ENCODE measurements around the gene IRS2. TPM values are rescaled to one million over a fixed set of nuclear protein-coding genes. Genes with fewer than 3 reads are reported as not detected.

The IRS2 gene
- total RNA-seq, 2 donors from 2014 or later: 15.9 to 25.1 TPM

DNA sequence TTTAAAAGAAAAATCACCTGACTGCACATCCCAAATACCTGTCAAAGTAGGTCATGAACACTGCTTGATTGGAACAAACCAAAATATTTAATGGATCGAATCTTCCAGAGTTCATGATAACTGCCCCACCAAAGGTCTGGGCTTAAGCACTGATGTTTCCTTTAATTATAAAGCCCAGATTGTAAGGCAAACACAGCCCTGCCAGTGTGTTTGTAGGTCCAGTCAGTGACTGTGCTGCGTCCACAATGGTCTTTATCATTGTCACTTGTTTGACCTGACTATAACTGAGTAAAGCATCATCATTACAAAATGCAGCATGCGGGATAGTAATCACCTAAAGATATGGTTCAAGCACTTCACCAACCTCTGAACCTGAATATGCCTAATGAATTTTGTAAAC is 63.3 kb downstream of the IRS2 start:
- intact Hi-C loops (cut with DNase I): no loop called here
- DNase-seq (ENCODE audit: low spot score): no peak

DNA sequence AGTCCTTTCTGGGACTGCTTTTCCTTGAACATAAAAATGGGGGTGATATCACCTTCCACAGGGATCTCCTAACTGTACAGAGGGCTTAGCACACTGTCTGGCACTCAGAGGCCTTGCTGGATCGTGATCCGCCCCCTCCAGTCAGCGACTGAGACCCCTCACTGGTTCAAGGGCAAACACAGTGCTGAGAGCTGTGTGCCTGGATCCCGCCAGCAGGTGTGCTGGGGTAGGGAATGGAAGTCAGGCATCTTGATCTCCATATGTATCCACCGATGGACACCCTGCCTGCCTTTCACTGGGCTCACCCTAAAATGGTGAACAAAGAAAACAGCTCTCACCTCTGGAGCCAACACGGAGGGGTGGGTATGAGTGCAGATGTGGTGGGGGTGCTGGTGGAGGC is 64.3 kb downstream of the IRS2 start:
- no peak for DNase-seq (ENCODE audit: low spot score)
- intact Hi-C loops (cut with DNase I): no loop called here

DNA sequence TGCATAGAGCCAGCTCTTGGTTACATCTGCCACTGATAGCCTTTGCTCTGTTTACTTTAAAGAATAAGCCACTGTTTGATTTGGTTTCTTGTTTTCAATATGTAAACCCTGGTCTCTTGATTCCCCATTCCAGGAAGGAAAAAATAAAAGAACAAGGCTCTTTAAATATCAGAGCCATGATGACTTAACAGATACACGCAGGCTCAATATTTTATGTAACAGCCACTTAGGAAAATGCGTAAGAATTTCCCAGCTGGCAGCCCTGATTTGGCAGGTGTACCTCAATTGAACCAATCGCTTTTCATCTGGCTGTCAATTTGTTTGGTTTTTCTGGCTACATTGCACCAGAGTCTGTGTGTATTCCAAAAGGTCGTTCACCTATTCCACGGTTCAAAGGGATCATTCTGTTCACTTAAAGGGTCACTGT is 65.6 kb downstream of the IRS2 start:
- intact Hi-C loops (cut with DNase I): loop anchor here in 1 of 2 donors (1.0 kb wide), 2 partner anchors 16 kb away; no protein-coding TSS in a partner anchor
- DNase-seq (ENCODE audit: low spot score): no peak

DNA sequence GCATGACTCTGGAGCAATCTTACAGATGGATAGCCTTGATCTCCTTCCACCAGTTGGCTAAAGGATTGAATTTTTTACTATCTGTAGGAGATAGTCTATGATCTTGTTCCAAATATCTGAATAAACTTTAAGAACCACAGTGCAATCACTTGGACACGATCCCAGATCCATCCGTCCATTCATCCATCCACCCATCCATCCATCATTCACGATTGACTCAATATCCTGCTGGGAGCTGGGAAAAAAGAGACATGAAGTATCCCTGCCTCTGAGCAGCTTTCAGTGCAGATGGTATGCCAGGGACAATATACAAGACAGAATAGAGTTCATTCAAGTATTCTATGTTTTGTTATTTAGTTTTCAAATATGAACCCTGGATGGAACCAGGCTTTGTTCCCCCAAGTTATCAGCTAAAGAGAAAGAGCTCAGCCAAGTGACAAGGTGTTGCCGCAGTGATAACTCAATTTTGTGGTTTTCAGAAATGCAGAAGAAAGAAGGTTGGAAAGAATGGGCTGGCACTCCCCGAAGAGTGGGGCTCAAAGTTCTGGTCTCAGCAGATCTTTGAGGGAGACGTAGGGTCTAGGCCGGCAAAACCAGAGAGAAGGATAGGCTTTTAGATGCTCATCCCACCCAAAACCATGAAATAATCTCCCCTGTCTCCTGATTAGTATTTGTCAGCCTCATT is 66.3 kb downstream of the IRS2 start:
- DNase-seq (ENCODE audit: low spot score): no peak
- intact Hi-C loops (cut with DNase I): loop anchor here in 1 of 2 donors (1.0 kb wide), 2 partner anchors 16 kb away; no protein-coding TSS in a partner anchor

DNA sequence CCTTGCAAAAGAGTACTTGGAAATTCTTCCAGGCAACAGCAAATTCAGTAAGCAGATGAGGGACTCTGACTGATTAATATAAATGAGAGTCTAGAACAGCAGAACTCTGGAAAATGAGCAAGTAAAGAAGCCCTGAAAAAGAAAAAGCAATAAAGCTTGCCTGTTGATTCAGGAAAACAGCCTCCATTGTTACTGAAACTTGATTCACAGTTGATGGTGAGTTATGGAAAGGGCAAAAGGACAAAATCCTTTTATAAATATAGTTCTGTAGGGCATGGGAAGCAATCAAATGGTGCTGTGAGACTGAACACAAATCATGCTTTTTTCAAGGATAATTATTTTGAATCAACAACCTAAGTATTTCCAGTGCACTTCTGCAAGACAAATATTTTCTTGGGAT is 67.7 kb downstream of the IRS2 start:
- intact Hi-C loops (cut with DNase I): no loop called here
- DNase-seq (ENCODE audit: low spot score): no peak

DNA sequence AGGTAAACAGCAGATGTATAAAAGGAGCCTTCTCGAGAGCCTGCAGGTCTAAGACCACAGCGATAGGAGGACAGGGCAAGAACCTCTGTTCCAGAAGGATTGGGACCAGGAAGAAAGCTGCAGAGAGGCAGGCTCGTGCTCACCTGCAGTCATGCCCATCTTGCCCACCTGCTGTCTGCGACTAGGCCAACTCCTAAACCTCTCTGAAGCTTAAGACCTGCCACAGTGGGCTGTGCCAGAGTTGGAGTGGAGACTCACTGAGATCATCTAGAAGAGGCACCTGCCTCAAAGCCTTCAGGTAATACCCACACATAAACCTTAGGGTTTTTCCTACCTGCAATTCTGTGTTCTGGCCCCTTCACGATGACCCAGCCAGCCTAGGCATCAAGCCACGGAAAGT is 68.7 kb downstream of the IRS2 start:
- intact Hi-C loops (cut with DNase I): no loop called here
- DNase-seq (ENCODE audit: low spot score): no peak

DNA sequence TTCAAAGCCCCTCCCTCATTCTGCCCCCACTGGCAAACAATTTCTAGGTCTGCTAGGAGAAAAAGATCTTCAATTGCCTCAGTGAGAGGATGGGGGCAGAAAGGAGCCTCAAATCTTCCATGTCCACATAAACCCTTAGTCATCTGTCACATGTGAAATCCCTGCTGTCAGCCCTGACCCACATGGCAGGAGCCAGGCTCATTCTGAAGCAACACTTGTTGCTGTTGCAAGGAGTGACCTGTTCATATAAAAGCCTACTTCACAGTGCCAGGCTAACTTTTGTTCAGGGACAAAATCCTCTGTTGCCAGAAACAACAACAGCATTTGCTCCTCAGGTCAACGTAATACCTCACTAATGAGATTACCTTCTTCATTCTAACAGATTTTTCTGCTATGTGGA is 70.5 kb downstream of the IRS2 start:
- no peak for DNase-seq (ENCODE audit: low spot score)
- intact Hi-C loops (cut with DNase I): no loop called here

DNA sequence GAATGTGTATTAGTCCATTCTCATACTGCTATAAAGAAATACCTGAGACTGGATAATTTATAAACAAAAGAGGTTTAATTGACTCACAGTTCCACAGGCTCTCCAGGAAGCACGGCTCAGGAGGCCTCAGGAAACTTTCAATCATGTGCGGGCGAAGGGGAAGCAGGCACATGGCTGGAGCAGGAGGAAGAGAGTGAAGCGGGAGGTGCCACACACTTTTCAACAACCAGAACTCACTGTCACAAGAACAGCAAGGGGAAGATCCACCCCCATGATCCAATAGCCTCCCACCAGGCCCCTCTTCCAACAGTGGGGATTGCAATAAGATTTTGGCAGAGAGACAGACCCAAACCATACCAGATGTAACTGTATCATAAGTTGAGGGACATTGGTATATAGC is 72.7 kb downstream of the IRS2 start:
- intact Hi-C loops (cut with DNase I): no loop called here
- no peak for DNase-seq (ENCODE audit: low spot score)

DNA sequence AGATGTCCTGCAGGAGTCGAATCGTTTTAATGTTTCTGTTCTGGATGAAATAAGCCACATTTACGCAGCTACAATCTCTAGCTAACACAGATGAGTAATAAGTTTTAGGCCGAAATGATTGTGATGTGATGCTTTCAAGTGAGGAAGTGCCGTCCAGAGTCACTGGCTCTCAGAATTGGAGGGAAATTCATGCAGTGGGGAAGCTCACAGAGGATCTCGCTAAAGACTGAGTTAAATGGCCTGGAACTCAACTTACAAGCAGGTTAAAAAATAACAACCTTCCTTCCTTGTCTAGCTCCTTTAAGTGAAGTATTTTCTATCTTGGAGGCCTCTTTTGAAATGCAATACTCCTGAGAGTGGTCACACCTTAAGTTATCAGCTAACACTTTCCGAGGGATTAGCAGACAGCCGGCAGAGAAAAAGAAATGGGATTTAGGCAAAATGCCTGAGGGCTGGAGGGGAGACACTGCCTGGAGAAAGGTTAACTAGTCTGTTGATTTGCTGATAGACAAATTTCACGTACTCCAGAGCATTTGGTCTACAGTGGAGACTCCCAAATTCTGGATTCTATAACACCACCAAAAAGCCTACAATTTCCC is 74.2 kb downstream of the IRS2 start:
- no peak for DNase-seq (ENCODE audit: low spot score)
- intact Hi-C loops (cut with DNase I): no loop called here

DNA sequence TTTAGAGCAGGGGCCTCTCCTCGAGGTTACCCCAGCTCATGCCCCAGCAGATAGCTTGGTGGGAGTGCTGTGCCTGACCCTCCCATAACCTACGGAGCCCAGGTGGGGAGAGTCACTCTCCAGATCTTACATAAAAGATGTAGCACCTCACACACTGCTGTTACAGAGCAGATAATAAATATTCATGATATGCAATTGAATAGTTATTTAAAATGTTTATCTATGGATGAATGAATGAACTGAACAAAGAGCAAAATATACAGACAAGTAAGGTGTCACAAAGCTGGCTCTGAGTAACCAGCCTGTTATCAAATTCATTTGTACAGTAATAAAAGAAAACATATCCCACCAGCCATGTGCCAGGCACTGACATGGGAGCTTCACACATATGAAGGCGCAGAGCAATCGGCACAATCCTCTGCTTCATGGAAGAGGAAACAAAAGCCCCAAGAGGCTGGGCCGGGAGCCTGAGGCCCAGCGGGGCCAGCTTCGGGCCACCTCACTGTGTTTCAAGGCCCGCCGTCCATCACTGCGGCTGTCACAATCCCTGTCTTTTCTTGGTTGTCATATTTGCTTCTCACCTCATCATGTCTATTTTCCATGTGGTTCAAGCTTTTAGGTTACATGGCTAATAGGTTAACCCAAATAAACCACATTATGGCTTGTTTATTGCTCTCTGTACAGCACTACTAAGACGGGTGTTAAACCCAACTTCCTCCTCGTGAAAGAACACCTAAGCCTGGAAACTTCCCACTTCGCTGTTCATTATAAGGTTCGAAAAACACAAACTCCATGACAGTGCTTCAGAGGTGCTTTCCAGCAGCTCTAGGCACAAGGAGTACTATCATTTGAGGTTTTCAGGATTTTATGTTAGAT is 78.4 kb downstream of the IRS2 start:
- intact Hi-C loops (cut with DNase I): no loop called here
- no peak for DNase-seq (ENCODE audit: low spot score)

DNA sequence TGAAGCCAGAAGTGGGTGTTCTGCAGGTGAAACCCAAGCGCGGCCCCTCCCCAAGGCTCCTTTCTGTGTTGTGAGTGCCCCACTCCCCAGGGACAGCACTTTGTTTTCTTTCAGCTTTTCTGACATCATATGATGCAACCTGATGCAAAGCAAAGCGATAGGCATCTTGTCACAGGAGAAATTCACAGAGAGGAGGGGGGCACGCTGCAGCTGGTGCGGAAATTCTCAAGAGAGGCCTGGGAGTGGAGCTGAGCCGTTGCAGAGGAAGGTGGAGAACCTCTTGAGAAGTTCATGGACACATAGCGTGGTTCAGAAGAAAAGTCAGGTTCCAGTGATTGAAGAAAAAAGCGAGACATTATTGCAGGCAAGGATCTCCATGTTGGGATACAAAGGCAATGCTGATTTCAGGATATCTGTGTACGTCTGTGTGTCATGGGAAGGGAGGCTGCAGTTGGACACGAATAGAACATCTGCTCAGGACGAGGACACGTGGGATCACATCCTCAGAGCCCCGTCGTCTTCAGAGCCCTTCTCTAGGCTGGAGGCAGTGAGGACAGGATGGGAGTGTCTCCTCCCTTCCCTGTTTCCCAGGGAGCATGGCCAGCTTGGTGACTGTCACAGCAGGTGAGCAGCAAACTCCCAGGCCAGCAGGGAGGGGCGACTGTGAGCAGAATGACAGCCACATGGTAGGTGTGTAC is 79.2 kb downstream of the IRS2 start:
- no peak for DNase-seq (ENCODE audit: low spot score)
- intact Hi-C loops (cut with DNase I): no loop called here

DNA sequence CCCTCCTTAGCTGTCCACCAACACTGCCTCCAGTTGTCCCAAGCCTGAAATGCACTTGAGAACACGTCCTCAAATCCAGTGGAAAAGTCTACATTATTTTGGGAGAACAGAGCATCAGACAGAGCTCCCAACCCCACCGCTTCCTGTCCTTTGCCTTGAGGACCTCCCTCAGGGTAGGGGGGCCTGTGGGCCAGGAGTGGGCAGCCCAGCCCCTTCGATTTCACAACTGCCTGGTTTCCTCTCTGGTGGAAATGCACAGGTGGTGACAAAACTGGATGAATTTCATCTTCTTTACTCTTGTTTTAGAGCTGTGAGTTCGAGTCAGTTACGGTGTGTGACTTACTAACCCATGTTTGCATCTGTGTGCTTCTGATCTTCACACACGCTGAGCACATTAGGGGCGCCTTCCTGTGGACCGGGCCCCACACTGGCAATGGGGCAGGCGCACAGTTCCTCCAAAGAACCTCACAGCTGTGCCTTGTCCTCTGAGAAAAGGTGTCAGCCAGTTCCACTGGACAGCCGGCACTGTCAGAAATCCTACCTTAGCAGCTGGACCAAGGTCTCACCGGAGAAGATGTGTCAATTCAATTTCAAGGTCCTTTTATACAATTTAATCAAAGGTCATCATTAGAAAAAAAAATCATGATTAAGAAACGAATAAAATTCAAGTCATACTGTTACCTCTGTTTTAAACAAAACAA is 80.2 kb downstream of the IRS2 start:
- no peak for DNase-seq (ENCODE audit: low spot score)
- intact Hi-C loops (cut with DNase I): no loop called here

DNA sequence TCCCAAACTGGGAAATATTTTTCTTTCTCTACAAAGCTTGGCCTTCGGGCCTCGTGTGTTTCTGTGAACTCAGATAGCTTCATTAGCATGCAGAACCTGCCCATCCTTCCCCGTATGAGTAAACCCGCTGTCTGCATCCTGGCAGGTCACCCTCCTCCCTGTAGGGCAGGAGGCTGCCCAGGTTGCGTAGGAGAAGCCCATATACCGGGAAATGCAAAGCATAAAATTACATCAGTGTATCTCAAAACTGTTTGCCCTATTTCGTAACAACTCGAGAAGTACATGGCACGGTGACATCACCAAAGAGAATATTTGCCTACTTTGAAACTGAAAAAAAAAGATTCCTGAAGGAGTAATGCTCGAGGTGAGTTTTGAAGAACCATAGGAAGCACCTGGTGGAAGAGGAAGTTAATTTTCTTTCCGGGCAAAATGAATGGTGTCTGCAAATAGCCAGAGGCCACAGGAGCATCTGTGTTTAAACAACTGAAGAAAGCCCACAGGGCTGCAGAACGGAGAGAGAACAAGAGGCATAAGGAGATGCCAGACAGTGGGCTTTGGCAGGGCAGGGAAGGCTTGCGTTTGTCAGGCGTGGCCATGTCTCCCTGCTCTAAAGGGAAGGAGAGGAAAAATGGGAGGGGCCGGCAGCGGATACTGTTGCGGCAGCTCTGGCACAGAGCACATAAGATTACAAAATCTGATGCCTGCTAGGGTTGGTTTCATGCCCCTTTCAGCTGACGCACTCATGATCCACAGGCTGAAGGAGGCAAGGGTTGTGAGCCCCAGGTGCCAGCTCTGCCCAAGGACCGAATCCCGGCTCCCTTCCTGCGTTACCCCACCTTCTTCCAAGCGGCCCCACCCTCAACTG is 81.4 kb downstream of the IRS2 start:
- peak; percentile 86 for DNase-seq (ENCODE audit: low spot score)
- intact Hi-C loops (cut with DNase I): loop anchor here in 1 of 2 donors (1.0 kb wide), 1 partner anchor 15 kb away; no protein-coding TSS in a partner anchor

DNA sequence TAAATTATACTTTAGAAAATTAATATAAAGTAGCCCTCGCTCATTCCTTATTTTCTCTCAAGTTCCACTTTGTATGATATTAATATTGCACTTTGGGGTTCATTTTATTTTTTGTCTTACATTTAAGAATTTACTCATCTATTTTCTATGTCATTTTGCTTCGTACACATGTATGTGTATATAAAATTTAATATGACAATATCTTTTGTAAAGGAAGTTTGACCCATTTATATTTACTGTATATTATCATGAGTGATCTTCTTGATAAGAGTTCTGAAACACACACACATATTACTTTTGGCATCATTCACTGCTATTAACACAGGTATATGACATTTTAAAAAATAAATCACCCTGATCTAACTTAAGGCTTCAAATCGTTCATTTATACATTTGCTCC is 83.1 kb downstream of the IRS2 start:
- intact Hi-C loops (cut with DNase I): no loop called here
- DNase-seq (ENCODE audit: low spot score): no peak

All from posterior vena cava (tissue), 2 donors.